Panc1 (cell line): ENCODE measurements around the gene CYP2A6.
"Not testable (repeated sequence)": the region's sequence is repeated elsewhere in the genome, so short reads cannot be mapped to it uniquely, and the experiment has no call there.

ENCODE experiments used
- POLR2AphosphoS5 ChIP-seq: IDR thresholded peaks from 2 replicates; pipeline ENCODE4 v1.6.1; 2012; ENCODE audit warnings: mild to moderate bottlenecking, low read depth, low read length, moderate library complexity
- SIN3A ChIP-seq: IDR thresholded peaks from 2 replicates; pipeline ENCODE4 v1.6.1; 2012; ENCODE audit warnings: low read depth, mild to moderate bottlenecking, low read length, moderate library complexity, borderline replicate concordance; ENCODE audit not compliant: insufficient read depth
- TCF7L2 ChIP-seq: IDR thresholded peaks from 2 replicates; pipeline ENCODE4 v1.6.1; 2011; ENCODE audit warnings: mild to moderate bottlenecking, low read depth, low read length, inconsistent platforms
- TF ChIP-seq, protein P1 (sequence below): fragments of 450-650 bp; IDR thresholded peaks from 2 replicates; pipeline ENCODE4 v1.5.1; 2017; ENCODE audit warnings: mild to moderate bottlenecking
- TF ChIP-seq, protein P2 (sequence below), 2 experiments: IDR thresholded peaks; 2 replicates each; pipeline ENCODE4 v1.6.1; 2011 to 2012; ENCODE audit warnings: low read depth in 2 of 2, control low read depth in 1 of 2, low read length in 1 of 2, mild to moderate bottlenecking in 1 of 2, moderate library complexity in 1 of 2; ENCODE audit not compliant: insufficient read depth in 1 of 2

DNA sequence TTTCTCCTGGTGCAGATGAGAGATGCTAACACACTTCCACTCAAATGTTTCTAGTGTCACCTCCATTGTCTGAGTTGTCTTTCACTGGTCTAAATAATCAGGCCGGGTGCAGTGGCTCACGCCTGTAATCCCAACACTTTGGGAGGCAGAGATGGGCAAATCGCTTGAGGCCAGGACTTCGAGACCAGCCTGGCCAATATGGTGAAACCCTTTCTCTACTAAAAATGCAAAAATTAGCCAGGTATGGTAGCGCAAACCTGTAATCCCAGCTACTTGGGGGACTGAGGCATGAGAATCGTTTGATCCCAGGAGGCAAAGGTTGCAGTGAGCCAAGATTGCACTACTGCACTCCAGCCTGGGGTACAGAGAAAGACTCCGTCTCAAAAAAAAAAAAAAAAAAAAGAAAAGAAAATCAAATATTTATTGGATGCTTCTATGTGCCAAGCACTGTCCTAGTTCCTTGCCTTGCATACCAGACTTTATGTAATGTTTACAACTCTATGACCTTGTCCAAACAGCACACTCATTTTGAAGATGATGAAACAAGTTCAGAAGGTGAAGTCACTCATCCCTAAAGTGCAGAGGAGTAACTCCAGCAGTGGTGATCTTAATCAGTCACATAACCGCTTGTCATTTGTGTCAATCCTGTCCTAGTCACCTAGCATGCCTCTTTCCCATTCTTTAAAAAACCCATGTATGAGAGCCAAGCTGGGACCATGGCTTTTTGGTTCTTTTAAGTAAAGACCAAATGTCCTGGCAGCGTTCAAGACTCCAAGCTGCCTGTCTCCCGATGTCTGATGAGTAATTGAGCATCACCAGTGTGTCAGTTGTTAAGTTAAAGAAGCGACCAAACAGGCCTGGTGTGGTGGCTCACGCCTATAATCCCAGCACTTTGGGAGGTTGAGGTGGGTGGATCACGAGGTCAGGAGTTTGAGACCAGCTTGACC, 46.9 kb upstream of the CYP2A6 start:
- TF ChIP-seq POLR2AphosphoS5, TCF7L2, SIN3A: not testable (repeated sequence)
- TF ChIP-seq, protein P1, sequence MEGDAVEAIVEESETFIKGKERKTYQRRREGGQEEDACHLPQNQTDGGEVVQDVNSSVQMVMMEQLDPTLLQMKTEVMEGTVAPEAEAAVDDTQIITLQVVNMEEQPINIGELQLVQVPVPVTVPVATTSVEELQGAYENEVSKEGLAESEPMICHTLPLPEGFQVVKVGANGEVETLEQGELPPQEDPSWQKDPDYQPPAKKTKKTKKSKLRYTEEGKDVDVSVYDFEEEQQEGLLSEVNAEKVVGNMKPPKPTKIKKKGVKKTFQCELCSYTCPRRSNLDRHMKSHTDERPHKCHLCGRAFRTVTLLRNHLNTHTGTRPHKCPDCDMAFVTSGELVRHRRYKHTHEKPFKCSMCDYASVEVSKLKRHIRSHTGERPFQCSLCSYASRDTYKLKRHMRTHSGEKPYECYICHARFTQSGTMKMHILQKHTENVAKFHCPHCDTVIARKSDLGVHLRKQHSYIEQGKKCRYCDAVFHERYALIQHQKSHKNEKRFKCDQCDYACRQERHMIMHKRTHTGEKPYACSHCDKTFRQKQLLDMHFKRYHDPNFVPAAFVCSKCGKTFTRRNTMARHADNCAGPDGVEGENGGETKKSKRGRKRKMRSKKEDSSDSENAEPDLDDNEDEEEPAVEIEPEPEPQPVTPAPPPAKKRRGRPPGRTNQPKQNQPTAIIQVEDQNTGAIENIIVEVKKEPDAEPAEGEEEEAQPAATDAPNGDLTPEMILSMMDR, result not testable (repeated sequence)
- TF ChIP-seq, protein P2, sequence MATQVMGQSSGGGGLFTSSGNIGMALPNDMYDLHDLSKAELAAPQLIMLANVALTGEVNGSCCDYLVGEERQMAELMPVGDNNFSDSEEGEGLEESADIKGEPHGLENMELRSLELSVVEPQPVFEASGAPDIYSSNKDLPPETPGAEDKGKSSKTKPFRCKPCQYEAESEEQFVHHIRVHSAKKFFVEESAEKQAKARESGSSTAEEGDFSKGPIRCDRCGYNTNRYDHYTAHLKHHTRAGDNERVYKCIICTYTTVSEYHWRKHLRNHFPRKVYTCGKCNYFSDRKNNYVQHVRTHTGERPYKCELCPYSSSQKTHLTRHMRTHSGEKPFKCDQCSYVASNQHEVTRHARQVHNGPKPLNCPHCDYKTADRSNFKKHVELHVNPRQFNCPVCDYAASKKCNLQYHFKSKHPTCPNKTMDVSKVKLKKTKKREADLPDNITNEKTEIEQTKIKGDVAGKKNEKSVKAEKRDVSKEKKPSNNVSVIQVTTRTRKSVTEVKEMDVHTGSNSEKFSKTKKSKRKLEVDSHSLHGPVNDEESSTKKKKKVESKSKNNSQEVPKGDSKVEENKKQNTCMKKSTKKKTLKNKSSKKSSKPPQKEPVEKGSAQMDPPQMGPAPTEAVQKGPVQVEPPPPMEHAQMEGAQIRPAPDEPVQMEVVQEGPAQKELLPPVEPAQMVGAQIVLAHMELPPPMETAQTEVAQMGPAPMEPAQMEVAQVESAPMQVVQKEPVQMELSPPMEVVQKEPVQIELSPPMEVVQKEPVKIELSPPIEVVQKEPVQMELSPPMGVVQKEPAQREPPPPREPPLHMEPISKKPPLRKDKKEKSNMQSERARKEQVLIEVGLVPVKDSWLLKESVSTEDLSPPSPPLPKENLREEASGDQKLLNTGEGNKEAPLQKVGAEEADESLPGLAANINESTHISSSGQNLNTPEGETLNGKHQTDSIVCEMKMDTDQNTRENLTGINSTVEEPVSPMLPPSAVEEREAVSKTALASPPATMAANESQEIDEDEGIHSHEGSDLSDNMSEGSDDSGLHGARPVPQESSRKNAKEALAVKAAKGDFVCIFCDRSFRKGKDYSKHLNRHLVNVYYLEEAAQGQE (IDR thresholded peaks at IDR 0.05; ENCODE audit: insufficient read depth in 1 of 2, low read depth in 2 of 2, low read length in 1 of 2), result not testable (repeated sequence)
